Measurements from ENCODE around the gene IL10RB. TPM values are rescaled to one million over a fixed set of nuclear protein-coding genes. Genes with fewer than 3 reads are reported as not detected.
A peak's percentile ranks its signal among the peaks of the same experiment; 100 is the strongest.

The IL10RB gene
- polyA plus RNA-seq, 6 donors from 2014 or later: 56.9 to 83.1 (median 71.0) TPM

DNA sequence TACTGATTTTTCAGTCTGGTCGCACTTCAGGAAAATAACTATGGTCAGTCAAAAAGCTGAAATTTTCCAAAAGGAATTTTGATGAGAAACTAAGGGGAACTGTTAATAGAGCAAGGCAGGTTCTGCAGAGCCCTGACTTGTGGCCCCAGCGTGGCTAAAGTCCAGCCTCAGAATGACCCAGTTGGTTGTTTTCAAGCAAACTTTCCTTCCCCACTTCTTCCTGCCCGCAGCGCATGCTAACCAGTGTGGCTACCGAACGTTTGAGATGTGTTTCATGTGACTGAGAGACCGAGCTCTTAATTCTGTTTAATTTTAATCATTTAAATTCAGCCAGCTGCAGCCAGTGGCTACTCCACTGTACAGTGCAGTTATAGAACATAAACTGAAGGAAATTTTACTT is 6.2 kb upstream of the IL10RB start:
- H3K27me3 Mint-ChIP-seq: no peaks in the 10 kb centered on the region
- no peak for ATAC-seq (ENCODE audit: low read depth in 2 of 2)
- H3K36me3 Mint-ChIP-seq: peaks cover 12 to 30% of the 10 kb centered on the region in 2 donors
- peak overlapping the region in 4 of 6 donors; percentile 12 to 78 (median 52) for H3K27ac Mint-ChIP-seq
- peaks cover 13 to 24% (median 13%) of the 10 kb centered on the region in 3 donors for H3K4me1 Mint-ChIP-seq
- DNase-seq: no peak
- peaks cover 0 to 7% (median 4%) of the 10 kb centered on the region in 7 donors for H3K9me3 Mint-ChIP-seq
- peak overlapping the region in 1 of 8 donors; percentile 13 for H3K4me3 Mint-ChIP-seq

DNA sequence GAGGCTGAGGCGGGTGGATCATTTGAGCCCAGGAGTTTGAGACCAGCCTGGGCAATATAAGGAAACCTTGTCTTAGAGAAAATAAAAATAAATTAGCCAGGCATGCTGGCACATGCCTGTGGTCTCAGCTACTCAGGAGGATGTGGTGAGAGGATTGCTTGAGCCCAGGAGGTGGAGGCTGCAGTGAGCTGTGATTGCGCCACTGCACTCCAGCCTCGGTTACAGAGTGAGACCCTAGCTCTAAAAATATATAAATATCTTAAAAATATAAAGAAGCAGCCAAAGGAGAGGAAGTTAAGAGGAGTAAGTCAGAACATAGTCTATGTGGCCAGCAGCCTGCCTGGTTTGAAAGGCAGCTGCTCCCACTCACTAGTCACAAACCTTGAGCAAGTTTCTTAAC is 4.5 kb upstream of the IL10RB start:
- peak overlapping the region in 5 of 6 donors; percentile 42 to 94 (median 78) for H3K27ac Mint-ChIP-seq
- H3K27me3 Mint-ChIP-seq: no peaks in the 10 kb centered on the region
- H3K4me3 Mint-ChIP-seq: peak overlapping the region in 1 of 8 donors; percentile 51
- ATAC-seq (ENCODE audit: low read depth in 2 of 2): no peak
- peaks cover 11 to 22% of the 10 kb centered on the region in 2 donors for H3K36me3 Mint-ChIP-seq
- peaks cover 20 to 31% (median 24%) of the 10 kb centered on the region in 3 donors for H3K4me1 Mint-ChIP-seq
- no peak for DNase-seq
- H3K9me3 Mint-ChIP-seq: peaks cover 0 to 7% (median 4%) of the 10 kb centered on the region in 7 donors

DNA sequence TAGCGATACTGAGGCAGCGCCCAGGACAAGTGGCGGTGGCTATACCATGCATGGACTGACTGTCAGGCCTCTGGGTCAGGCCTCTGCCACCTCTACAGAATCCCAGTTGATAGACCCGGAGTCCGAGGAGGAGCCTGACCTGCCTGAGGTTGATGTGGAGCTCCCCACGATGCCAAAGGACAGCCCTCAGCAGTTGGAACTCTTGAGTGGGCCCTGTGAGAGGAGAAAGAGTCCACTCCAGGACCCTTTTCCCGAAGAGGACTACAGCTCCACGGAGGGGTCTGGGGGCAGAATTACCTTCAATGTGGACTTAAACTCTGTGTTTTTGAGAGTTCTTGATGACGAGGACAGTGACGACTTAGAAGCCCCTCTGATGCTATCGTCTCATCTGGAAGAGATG is 3.2 kb upstream of the IL10RB start:
- Mint-ChIP-seq H3K4me1 (peaks cover 26 to 44% (median 36%) of the 10 kb centered on the region in 3 donors), H3K36me3 (peaks cover 0 to 9% of the 10 kb centered on the region in 2 donors), H3K4me3 (peak overlapping the region in 1 of 8 donors; percentile 20), H3K27ac (peak overlapping the region in 4 of 6 donors; percentile 24 to 100 (median 70)), H3K9me3 (peaks cover 0 to 2% (median 0%) of the 10 kb centered on the region in 7 donors), H3K27me3 (no peaks in the 10 kb centered on the region)
- DNase-seq: no peak
- no peak for ATAC-seq (ENCODE audit: low read depth in 2 of 2)

DNA sequence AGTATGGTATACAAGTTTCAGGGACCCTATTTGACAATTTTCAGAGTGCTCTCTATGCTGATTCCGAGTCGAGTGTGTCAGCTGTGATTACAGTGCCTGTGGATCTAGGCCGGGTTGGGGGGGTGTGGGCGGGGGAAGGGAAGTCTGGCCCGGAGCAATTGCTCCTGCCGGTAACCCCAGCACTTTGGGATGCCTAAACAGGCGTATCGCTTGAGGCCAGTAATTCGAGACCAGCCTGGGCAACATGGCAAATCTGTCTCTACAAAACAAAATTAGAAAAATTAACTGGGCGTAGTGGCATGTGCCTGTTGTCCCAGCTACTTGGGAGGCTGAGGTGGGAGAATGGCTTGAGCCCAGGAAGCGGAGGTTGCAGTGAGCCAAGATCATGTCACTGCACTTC is 1.6 kb upstream of the IL10RB start:
- Mint-ChIP-seq H3K27ac (peak overlapping the region in 5 of 6 donors; percentile 41 to 100 (median 89)), H3K27me3 (no peaks in the 10 kb centered on the region), H3K36me3 (no peaks in the 10 kb centered on the region), H3K4me1 (peaks cover 37 to 60% (median 46%) of the 10 kb centered on the region in 3 donors), H3K4me3 (peak overlapping the region in 1 of 8 donors; percentile 81), H3K9me3 (no peaks in the 10 kb centered on the region)
- ATAC-seq (ENCODE audit: low read depth in 2 of 2): no peak
- no peak for DNase-seq

DNA sequence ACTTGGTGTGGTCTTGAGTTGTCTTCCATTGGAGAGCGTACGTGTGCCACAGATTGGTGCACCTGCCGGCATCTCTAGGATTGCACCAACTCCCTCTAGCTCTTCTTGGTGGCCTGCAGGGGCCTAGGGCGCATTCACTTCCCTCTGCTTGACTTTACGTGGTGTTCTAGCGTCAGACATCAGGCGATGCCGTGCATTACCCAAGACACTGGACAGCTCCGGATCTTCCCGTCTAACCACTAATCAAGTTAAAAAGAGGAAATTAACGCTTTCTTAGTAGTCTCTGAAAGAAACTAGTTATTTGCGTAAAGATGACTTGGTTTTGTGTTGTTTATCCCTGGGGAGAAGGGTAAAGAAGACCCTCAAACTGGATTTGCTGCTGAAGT is 510 bp upstream of the IL10RB start:
- DNase-seq (peak; percentile 80), ATAC-seq (ENCODE audit: low read depth in 2 of 2) (peak; percentile 85 to 87)
- peaks cover 42 to 58% (median 55%) of the 10 kb centered on the region in 3 donors for H3K4me1 Mint-ChIP-seq
- no peaks in the 10 kb centered on the region for H3K36me3 Mint-ChIP-seq
- H3K27me3 Mint-ChIP-seq: no peaks in the 10 kb centered on the region
- H3K9me3 Mint-ChIP-seq: no peaks in the 10 kb centered on the region
- peak overlapping the region; percentile 97 to 100 (median 99) for H3K27ac Mint-ChIP-seq
- peak overlapping the region; percentile 88 to 99 (median 94) for H3K4me3 Mint-ChIP-seq

DNA sequence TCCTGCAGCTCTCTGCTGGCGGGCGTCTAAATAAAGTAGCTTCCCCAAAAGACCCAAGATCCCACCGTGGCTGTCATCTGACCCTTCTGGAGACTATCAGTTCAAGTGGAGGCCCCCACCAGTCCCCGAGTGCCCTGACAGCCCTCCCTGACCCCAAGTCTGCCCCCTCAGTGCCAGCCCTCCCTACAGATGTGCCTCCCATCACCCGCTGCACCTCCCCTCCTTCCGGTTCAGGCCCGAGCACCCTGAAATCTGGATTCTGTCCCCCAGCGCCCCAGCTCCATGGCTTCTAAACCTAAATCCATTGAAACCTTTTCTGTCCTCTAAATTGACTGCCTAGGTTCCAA is 595 bp downstream of the IL10RB start:
- peak overlapping the region; percentile 94 to 100 (median 97) for H3K27ac Mint-ChIP-seq
- H3K4me3 Mint-ChIP-seq: peak overlapping the region; percentile 93 to 99 (median 98)
- H3K27me3 Mint-ChIP-seq: no peaks in the 10 kb centered on the region
- H3K36me3 Mint-ChIP-seq: no peaks in the 10 kb centered on the region
- no peak for DNase-seq
- peaks cover 42 to 57% (median 55%) of the 10 kb centered on the region in 3 donors for H3K4me1 Mint-ChIP-seq
- ATAC-seq (ENCODE audit: low read depth in 2 of 2): peak in 1 of 2 donors; percentile 1
- H3K9me3 Mint-ChIP-seq: no peaks in the 10 kb centered on the region

DNA sequence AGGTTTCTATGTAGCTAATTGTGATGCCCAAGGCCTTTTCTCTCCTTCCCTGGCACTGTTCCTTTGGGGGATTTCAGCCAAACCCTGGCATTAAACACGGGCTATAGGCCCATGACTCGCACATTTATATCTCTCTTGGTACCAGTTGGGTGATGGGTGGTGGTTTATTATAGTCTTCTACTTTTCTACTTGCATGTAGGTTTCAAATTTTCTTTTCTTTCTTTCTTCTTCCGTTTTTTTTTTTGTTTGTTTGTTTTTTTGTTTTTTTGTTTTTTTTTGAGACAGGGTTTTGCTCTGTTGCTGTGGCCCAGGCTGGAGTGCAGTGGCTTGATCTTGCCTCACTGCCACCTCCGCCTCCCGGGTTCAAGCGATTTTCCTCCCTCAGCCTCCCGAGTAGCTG is 1.1 kb downstream of the IL10RB start:
- Mint-ChIP-seq H3K36me3 (no peaks in the 10 kb centered on the region), H3K27ac (peak overlapping the region; percentile 94 to 100 (median 97)), H3K9me3 (no peaks in the 10 kb centered on the region), H3K27me3 (no peaks in the 10 kb centered on the region), H3K4me3 (peak overlapping the region; percentile 93 to 99 (median 98)), H3K4me1 (peaks cover 42 to 54% (median 50%) of the 10 kb centered on the region in 3 donors)
- ATAC-seq (ENCODE audit: low read depth in 2 of 2): no peak
- no peak for DNase-seq

DNA sequence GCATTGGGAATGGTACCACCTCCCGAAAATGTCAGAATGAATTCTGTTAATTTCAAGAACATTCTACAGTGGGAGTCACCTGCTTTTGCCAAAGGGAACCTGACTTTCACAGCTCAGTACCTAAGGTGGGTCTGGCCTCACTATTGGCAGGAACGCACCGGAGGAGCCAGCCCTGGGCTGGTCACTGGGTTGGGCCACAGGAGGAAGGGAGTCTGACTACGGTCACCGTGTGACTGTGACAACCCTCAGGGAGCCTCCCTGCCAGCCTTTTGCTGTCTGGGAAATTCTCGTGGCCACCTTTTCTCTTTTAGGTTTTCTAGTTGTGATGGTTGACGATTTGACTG is 2.2 kb downstream of the IL10RB start:
- H3K9me3 Mint-ChIP-seq: no peaks in the 10 kb centered on the region
- H3K27me3 Mint-ChIP-seq: no peaks in the 10 kb centered on the region
- peak overlapping the region; percentile 9 to 100 (median 96) for H3K27ac Mint-ChIP-seq
- DNase-seq (no peak), ATAC-seq (ENCODE audit: low read depth in 2 of 2) (no peak)
- H3K36me3 Mint-ChIP-seq: peaks cover 0 to 8% of the 10 kb centered on the region in 2 donors
- peak overlapping the region; percentile 78 to 99 (median 96) for H3K4me3 Mint-ChIP-seq
- peaks cover 48 to 56% (median 50%) of the 10 kb centered on the region in 3 donors for H3K4me1 Mint-ChIP-seq

DNA sequence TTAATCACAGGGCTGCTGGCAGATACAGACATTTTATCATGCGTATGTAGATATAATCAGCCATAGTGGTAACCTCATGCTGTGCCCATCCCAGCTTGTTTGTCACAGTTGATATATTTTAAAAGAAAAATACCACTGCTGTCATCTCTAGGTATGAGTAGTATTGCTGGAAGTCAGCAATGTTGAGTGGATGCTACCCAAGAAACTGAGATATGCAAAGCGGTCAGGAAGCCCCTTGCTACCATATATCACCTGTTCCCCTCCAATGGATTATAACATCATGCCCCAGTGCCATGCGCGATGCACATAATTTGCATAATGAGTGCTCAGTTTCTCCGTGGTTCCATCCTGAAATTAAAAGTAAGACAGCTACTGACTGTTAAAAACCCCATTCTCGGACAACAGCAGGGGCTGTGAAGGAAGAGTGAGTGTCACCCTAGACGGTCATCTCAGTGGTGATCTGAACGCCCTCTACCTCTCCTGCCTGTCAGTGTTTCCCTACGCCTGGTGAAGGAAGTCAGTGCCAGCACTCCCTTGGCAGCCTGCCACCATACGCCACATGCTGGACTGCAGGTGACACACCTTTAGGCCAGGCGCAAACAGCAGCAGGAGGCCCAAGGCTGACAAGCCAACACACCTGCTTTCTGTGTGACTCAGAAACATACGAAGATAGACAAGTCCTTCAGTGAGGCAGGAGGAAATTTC is 2.7 kb downstream of the IL10RB start:
- no peaks in the 10 kb centered on the region for H3K9me3 Mint-ChIP-seq
- peaks cover 0 to 8% of the 10 kb centered on the region in 2 donors for H3K36me3 Mint-ChIP-seq
- peak; percentile 18 to 24 for ATAC-seq (ENCODE audit: low read depth in 2 of 2)
- peak overlapping the region; percentile 85 to 100 (median 96) for H3K27ac Mint-ChIP-seq
- peak; percentile 47 for DNase-seq
- no peaks in the 10 kb centered on the region for H3K27me3 Mint-ChIP-seq
- H3K4me3 Mint-ChIP-seq: peak overlapping the region; percentile 25 to 99 (median 96)
- peaks cover 50 to 61% (median 54%) of the 10 kb centered on the region in 3 donors for H3K4me1 Mint-ChIP-seq

DNA sequence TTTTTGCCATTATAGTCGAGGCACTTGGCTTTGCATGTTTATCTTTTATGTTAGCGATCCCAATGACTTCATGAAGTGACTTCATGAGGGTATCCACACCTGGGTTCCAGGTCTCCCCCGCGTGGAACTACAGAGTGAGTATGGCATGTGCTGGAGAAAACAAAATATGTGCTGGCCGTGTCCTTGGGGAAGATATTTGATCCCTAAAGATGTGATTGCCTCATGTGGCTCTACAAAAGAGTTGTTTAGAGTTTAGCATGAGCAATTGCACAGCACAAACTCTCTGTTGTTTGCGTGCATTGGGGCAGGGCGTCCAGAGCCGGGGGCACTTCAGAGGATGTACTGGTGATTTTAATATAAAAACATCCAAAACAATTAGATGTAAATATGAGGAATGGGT is 4.8 kb downstream of the IL10RB start:
- H3K27ac Mint-ChIP-seq: peak overlapping the region in 3 of 6 donors; percentile 43 to 79 (median 44)
- H3K4me1 Mint-ChIP-seq: peaks cover 39 to 58% (median 49%) of the 10 kb centered on the region in 3 donors
- peak overlapping the region in 1 of 8 donors; percentile 51 for H3K4me3 Mint-ChIP-seq
- H3K9me3 Mint-ChIP-seq: no peaks in the 10 kb centered on the region
- no peaks in the 10 kb centered on the region for H3K27me3 Mint-ChIP-seq
- H3K36me3 Mint-ChIP-seq: peaks cover 0 to 12% of the 10 kb centered on the region in 2 donors
- DNase-seq (no peak), ATAC-seq (ENCODE audit: low read depth in 2 of 2) (no peak)

DNA sequence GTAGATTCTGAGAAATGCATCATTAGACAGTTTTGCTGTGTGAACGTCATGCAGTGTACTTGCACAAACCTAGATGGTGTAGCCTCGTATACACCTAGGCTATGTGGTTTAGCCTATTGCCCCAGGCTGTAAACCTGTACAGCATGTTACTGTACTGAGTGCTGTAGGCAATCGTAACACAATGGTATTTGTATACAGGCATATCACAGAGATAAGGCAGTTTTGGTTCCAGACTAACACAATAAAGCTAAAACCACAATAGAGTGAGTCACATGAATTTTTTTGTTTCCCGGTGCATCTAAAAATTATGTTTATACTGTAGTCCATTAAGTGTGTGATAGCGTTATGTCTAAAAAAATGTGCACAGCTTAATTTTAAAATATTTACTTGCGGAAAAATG is 6.9 kb downstream of the IL10RB start:
- ATAC-seq (ENCODE audit: low read depth in 2 of 2): no peak
- Mint-ChIP-seq H3K27me3 (no peaks in the 10 kb centered on the region), H3K4me3 (no peak overlapping the region), H3K4me1 (peaks cover 32 to 48% (median 32%) of the 10 kb centered on the region in 3 donors), H3K36me3 (peaks cover 8 to 19% of the 10 kb centered on the region in 2 donors), H3K27ac (peak overlapping the region in 1 of 6 donors; percentile 20), H3K9me3 (no peaks in the 10 kb centered on the region)
- no peak for DNase-seq

DNA sequence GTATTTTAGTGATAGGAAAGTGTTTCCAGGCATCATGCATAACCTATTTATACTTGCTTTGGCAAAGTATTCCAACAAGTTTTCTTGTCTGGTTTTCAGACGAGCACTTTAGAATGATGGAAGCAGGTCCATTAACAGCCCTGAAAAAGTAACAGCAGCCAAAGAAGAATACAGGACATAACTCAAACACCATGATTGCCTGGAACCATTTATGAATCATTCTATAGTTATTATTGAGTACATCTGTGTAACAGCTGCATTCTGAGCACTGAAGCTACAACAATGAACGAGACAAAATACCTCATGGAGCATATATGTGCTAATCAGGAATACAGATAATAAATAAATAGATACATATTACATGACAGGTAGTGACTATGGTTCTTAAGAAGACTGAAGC is 12.6 kb downstream of the IL10RB start:
- Mint-ChIP-seq H3K4me3 (no peak overlapping the region), H3K27ac (peak overlapping the region in 1 of 6 donors; percentile 83), H3K4me1 (peaks cover 7 to 19% (median 12%) of the 10 kb centered on the region in 3 donors), H3K36me3 (peaks cover 33 to 40% of the 10 kb centered on the region in 2 donors), H3K27me3 (no peaks in the 10 kb centered on the region), H3K9me3 (peaks cover 0 to 4% (median 0%) of the 10 kb centered on the region in 7 donors)
- ATAC-seq (ENCODE audit: low read depth in 2 of 2) (no peak), DNase-seq (no peak)

DNA sequence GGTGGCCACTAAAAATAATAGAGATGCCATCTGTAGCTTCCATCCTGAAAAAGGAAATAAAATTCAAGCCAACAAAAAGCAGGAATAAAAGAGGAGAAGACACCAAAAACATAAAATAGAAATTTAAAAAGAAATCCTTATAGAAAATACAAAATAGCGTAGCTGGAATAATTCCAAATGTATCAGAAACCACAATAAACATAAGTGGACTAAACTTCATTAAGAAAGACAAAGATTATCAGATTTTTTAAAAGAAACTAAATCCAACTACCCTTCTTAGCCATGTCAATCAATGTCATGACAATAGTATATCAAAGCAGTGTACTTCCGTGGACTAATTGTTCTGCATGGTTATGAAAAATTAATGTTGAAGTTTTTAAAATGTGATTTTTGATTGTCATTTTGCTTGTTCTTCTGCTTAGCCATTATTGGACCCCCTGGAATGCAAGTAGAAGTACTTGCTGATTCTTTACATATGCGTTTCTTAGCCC is 13.2 kb downstream of the IL10RB start:
- peak overlapping the region in 1 of 6 donors; percentile 80 for H3K27ac Mint-ChIP-seq

More for the DNA sequence above, 13.2 kb downstream of the IL10RB start:
- H3K27me3 Mint-ChIP-seq: no peaks in the 10 kb centered on the region
- H3K36me3 Mint-ChIP-seq: peaks cover 34 to 43% of the 10 kb centered on the region in 2 donors
- peaks cover 5 to 16% (median 10%) of the 10 kb centered on the region in 3 donors for H3K4me1 Mint-ChIP-seq
- H3K4me3 Mint-ChIP-seq: no peak overlapping the region
- H3K9me3 Mint-ChIP-seq: peaks cover 0 to 4% (median 0%) of the 10 kb centered on the region in 7 donors
- DNase-seq (no peak), ATAC-seq (ENCODE audit: low read depth in 2 of 2) (no peak)

Measured in naive B cell (primary cell).